OCI-LY1 (cell line): Measurements from ENCODE around the gene ATP1A4.

ENCODE experiments used
- CTCF ChIP-seq: fragments of 200-600 bp; sonication (generic), shearing (Covaris generic); IDR thresholded peaks from 2 replicates; pipeline ENCODE4 v1.5.1; 2017; ENCODE audit warnings: mild to moderate bottlenecking, antibody characterized with exemption, low read length, moderate library complexity, mixed read lengths
- EZH2 ChIP-seq: fragments of 200-600 bp; sonication (generic), shearing (Covaris generic); IDR thresholded peaks from 2 replicates; pipeline ENCODE4 v1.8.0; 2017; ENCODE audit warnings: borderline replicate concordance, mixed run types, mild to moderate bottlenecking, antibody characterized with exemption, low read length, moderate library complexity, mixed read lengths

GRCh38 chr1:160167056-160167455, 15.7 kb downstream of the ATP1A4 start:
- no peak for TF ChIP-seq CTCF
- no peak for TF ChIP-seq EZH2
